K562 (cell line): ENCODE results near the gene ADORA2B. TPM values are rescaled to one million over a fixed set of nuclear protein-coding genes. Genes with fewer than 3 reads are reported as not detected.

Experiments used
- ATAC-seq: fragments of 200-7000 bp; cut with Tn5 transposase; 3 replicates; pipeline ENCODE4 v1.9.1; 2020; ENCODE audit warnings: moderate library complexity
- BruUV-seq: library from RNA; stranded (reverse); fragments of 400-500 nt; replicated peaks from 2 replicates; lab custom pipeline; 2021; lab: Mats Ljungman, UMichigan
- CTCF ChIA-PET: fragments of 300-600 bp; formaldehyde crosslinking; extraction: SDS; loops from one replicate; lab custom pipeline; 2021; ENCODE audit warnings: low intra/inter-chr PET ratio; lab: Yijun Ruan, JAX
- POLR2A ChIA-PET: fragments of 300-600, 350-650 bp; sonication (Branson Sonifier 250); formaldehyde crosslinking; extraction: SDS; loops from one replicate; lab custom pipeline; 2021; ENCODE audit warnings: antibody characterized with exemption, inconsistent platforms; lab: Yijun Ruan, JAX
- DNase-seq, 4 experiments: peaks; one replicate each; pipeline versions ENCODE4 v3.0.0 to v3.0.0-alpha.2; 2011 to 2018; ENCODE audit warnings: low spot score in 3 of 4, mixed read lengths in 3 of 4; ENCODE audit errors: extremely low read depth in 1 of 4
- FAIRE-seq: peaks from 2 replicates; lab custom pipeline; 2011; peaks lifted over from hg19 to GRCh38; lab: Jason Lieb, UNC
- H2AFZ ChIP-seq: 2 replicates; pipeline ENCODE4 v1.6.0; 2011; ENCODE audit warnings: low read depth, low read length, control low read depth, inconsistent platforms
- H3K27ac ChIP-seq: fragments of 200-600 bp; 3 replicates; pipeline ENCODE4 v1.8.0; 2011; ENCODE audit warnings: low read depth, mild to moderate bottlenecking, control low read depth, inconsistent platforms, low read length, moderate library complexity, mixed read lengths; ENCODE audit errors: extremely low read depth
- H3K27me3 ChIP-seq, 2 experiments: fragments of 300-600 bp in 1 of 2; 2 replicates in 1 of 2; 3 replicates in 1 of 2; pipeline versions ENCODE4 v1.6.0 to v1.8.0; 2011; ENCODE audit warnings: inconsistent platforms in 2 of 2, low read length in 2 of 2, mild to moderate bottlenecking in 1 of 2, mixed read lengths in 1 of 2, moderate library complexity in 1 of 2; ENCODE audit not compliant: control insufficient read depth in 2 of 2, insufficient read depth in 2 of 2
- H3K36me3 ChIP-seq: fragments of 300-600 bp; 3 replicates; pipeline ENCODE4 v1.8.0; 2011; ENCODE audit warnings: mild to moderate bottlenecking, low read length, inconsistent platforms; ENCODE audit not compliant: control insufficient read depth, insufficient read depth
- H3K4me1 ChIP-seq, 2 experiments: fragments of 200-600 bp in 1 of 2; replicated peaks in 1 of 2; 2 replicates in 1 of 2; 3 replicates in 1 of 2; pipeline versions ENCODE4 v1.5.1 to v1.8.0; 2011; ENCODE audit warnings: inconsistent platforms in 2 of 2, low read length in 2 of 2, mild to moderate bottlenecking in 1 of 2, mixed read lengths in 1 of 2, moderate library complexity in 1 of 2; ENCODE audit not compliant: control insufficient read depth in 2 of 2, insufficient read depth in 2 of 2
- H3K4me2 ChIP-seq: 2 replicates; pipeline ENCODE4 v1.6.1; 2011; ENCODE audit warnings: low read length, control low read depth, inconsistent platforms, mixed read lengths; ENCODE audit not compliant: insufficient read depth
- H3K4me3 ChIP-seq: fragments of 200-600 bp; sonication (generic), shearing (Covaris generic); 2 replicates; pipeline ENCODE4 v1.5.1; 2016; ENCODE audit warnings: control low read depth, inconsistent platforms
- H3K79me2 ChIP-seq: fragments of 200-600 bp; 3 replicates; pipeline ENCODE4 v1.8.0; 2011; ENCODE audit warnings: low read length, inconsistent platforms; ENCODE audit not compliant: control insufficient read depth, insufficient read depth
- H3K9ac ChIP-seq, 2 experiments: 2 replicates each; pipeline versions ENCODE4 v1.6.0 to v1.6.1; 2011; ENCODE audit warnings: low read depth in 2 of 2, low read length in 2 of 2, control low read depth in 1 of 2, inconsistent platforms in 1 of 2, mild to moderate bottlenecking in 1 of 2, mixed read lengths in 1 of 2; ENCODE audit not compliant: insufficient read depth in 1 of 2
- H3K9me1 ChIP-seq: one replicate; pipeline ENCODE4 v1.6.0; 2011; ENCODE audit warnings: inconsistent platforms, mild to moderate bottlenecking, low read length, moderate library complexity; ENCODE audit not compliant: control insufficient read depth, insufficient read depth
- H3K9me3 ChIP-seq: replicated peaks from 2 replicates; pipeline ENCODE4 v1.5.1; 2011; ENCODE audit warnings: low read depth, low read length, inconsistent platforms; ENCODE audit not compliant: control insufficient read depth, insufficient read depth
- H4K20me1 ChIP-seq: replicated peaks from 2 replicates; pipeline ENCODE4 v1.6.1; 2011; ENCODE audit warnings: low read length, inconsistent platforms, mixed read lengths; ENCODE audit not compliant: control insufficient read depth, insufficient read depth
- ADNP ChIP-seq: fragments of 200-800 bp; sonication (Bioruptor generic); IDR thresholded peaks from 2 replicates; pipeline ENCODE4 v1.6.1; 2016; ENCODE audit warnings: missing genetic modification characterization, missing compliant biosample characterization
- BMI1 ChIP-seq: fragments of 150-350 bp; IDR thresholded peaks from 2 replicates; pipeline ENCODE4 v1.6.1; 2014; ENCODE audit warnings: low read length
- FOSL1 ChIP-seq: fragments of 200-800 bp; sonication (Bioruptor generic); conservative IDR thresholded peaks from 2 replicates; pipeline ENCODE4 v1.6.1; 2016; ENCODE audit warnings: missing genetic modification characterization, missing compliant biosample characterization
- FOXK2 ChIP-seq, 2 experiments: fragments of 450-650 bp; IDR thresholded peaks in 1 of 2; conservative IDR thresholded peaks in 1 of 2; 2 replicates each; pipeline ENCODE4 v1.6.1; 2016; ENCODE audit warnings: low read depth in 2 of 2, mild to moderate bottlenecking in 1 of 2
- HCFC1 ChIP-seq: IDR thresholded peaks from 2 replicates; pipeline ENCODE4 v1.6.1; 2012; ENCODE audit warnings: low read depth, low read length, improper control_type of control experiment
- LCOR ChIP-seq: sonication (generic); formaldehyde crosslinking; IDR thresholded peaks from 2 replicates; pipeline ENCODE4 v1.8.0; 2022; ENCODE audit warnings: mild to moderate bottlenecking, missing genetic modification reagents
- MCM2 ChIP-seq: fragments of 450-650 bp; IDR thresholded peaks from 2 replicates; pipeline ENCODE4 v1.6.1; 2017; ENCODE audit warnings: low read depth, mild to moderate bottlenecking
- SPI1 ChIP-seq: IDR thresholded peaks from 2 replicates; pipeline ENCODE4 v1.6.1; 2011; ENCODE audit warnings: low read depth, low read length, control low read depth, borderline replicate concordance
- TAL1 ChIP-seq: fragments of 450-650 bp; IDR thresholded peaks from 2 replicates; pipeline ENCODE4 v1.6.1; 2016; ENCODE audit warnings: mild to moderate bottlenecking
- WGBS: fragments of 100-300 bp; shearing (Covaris generic); methylation state at CpG from one replicate; pipeline ENCODE4 v1.1.6; 2016; ENCODE audit warnings: low coverage, mixed read lengths; ENCODE audit not compliant: insufficient coverage; ENCODE audit errors: missing lambda C conversion rate; 5-methylcytosine and 5-hydroxymethylcytosine counted together
- in situ Hi-C: fragments of 300-500 bp; cut with MboI; formaldehyde crosslinking; loops from 4 replicates; pipeline ENCODE4 v1.15.0; 2018; ENCODE audit warnings: inconsistent platforms, mixed read lengths
- intact Hi-C: fragments of 100-400 bp; cut with micrococcal nuclease; formaldehyde crosslinking; loops from 2 replicates; pipeline ENCODE4 v1.14.2; 2022
- polyA plus RNA-seq, 8 experiments: library from polyadenylated mRNA; depleted of rRNA in 4 of 8; stranded (reverse) in 5 of 8; unstranded in 3 of 8; fragments of >200 nt; fragmentation: Nextera tagmentation in 2 of 8; fragmentation: Illumina TruSeq in 1 of 8; extraction: Ambion mirVana in 2 of 8; extraction: Trizol in 1 of 8; gene quantifications; 2 replicates each; pipeline versions ENCODE4 v1.2.1 to v1.2.3, GENCODE V29; 2011 to 2014; ENCODE audit warnings: inconsistent platforms in 1 of 8, missing spikeins in 1 of 8
- total RNA-seq, 7 experiments: library from RNA; depleted of rRNA in 6 of 7; stranded (reverse); fragments of >200 nt in 6 of 7; fragmentation: Illumina TruSeq in 2 of 7; extraction: Trizol in 2 of 7; gene quantifications; 2 replicates each; pipeline versions ENCODE4 v1.2.1 to v1.2.3, GENCODE V29; 2011 to 2021; ENCODE audit warnings: low replicate concordance in 1 of 7
- TF ChIP-seq, protein P1 (sequence below): sonication (generic); formaldehyde crosslinking; IDR thresholded peaks from 2 replicates; pipeline ENCODE4 v1.8.1; 2022; ENCODE audit warnings: missing genetic modification reagents
- TF ChIP-seq, protein P2 (sequence below), 3 experiments: fragments of 200-800 bp in 1 of 3; sonication (Bioruptor generic) in 1 of 3; sonication (generic) in 1 of 3; formaldehyde crosslinking in 1 of 3; IDR thresholded peaks; 2 replicates each; pipeline versions ENCODE4 v1.6.1 to v1.8.0; 2016 to 2022; ENCODE audit warnings: mild to moderate bottlenecking in 2 of 3, missing compliant biosample characterization in 2 of 3, missing genetic modification characterization in 2 of 3, missing genetic modification reagents in 1 of 3

ADORA2B gene
- total and polyA plus RNA-seq, 9 of the 15 experiments (the other 6 are each of a cell fraction or from before 2014, with no cell fraction given): 6.4 to 16.6 (median 10.5) TPM

DNA sequence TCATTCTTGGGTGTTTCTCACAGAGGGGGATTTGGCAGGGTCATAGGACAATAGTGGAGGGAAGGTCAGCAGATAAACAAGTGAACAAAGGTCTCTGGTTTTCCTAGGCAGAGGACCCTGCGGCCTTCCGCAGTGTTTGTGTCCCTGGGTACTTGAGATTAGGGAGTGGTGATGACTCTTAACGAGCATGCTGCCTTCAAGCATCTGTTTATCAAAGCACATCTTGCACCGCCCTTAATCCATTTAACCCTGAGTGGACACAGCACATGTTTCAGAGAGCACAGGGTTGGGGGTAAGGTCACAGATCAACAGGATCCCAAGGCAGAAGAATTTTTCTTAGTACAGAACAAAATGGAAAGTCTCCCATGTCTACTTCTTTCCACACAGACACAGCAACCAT, 34.1 kb downstream of the ADORA2B start (continued):
- 0 out of 4 replicates have a peak, but pooled peaks of 1 of the 2 experiments have one; percentile 36 for TF ChIP-seq FOXK2 (conservative IDR thresholded peaks at IDR 0.05 in 1 of 2, IDR thresholded peaks at IDR 0.05 in 1 of 2; ENCODE audit: low read depth in 2 of 2)
- peak; percentile 81 for TF ChIP-seq TAL1
- TF ChIP-seq, all 486 proteins: peak for 28; not testable (repeated sequence) for 458

DNA sequence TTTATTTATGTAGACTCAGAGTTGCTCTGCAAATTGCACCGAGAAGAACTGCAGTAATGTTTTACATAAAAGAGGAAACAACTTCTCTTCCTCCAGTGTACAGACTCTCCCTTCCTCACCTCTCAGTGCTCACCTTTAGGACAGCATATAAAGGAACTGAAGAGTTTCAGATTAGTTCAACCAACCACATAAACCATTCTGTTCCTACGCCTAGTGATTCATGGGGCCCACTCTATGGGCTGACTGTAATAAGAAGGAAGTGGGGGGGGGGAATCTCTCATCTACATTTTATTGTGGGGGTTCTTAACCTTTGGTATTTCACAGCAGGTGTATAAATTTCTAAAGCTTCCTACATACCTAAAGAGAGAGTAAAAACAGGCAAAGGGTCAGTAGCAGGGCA, 36.3 kb downstream of the ADORA2B start:
- ChIA-PET POLR2A (interaction anchor here (0.5 kb wide), 1 partner anchor 11 kb away, joined by 3 read pairs; no protein-coding TSS in a partner anchor), CTCF (no interaction called here)
- peak; percentile 40 for ATAC-seq
- Histone ChIP-seq H3K27me3 (no peaks in the 10 kb centered on the region), H3K27ac (peak overlapping the region; percentile 83), H3K9ac (peak overlapping the region in 1 of 2 experiments; percentile 38; a peak in 1 of 4 replicates), H3K4me2 (no peak overlapping the region), H4K20me1 (no peaks in the 10 kb centered on the region), H3K9me3 (no peaks in the 10 kb centered on the region), H3K4me1 (peaks cover 20 to 34% of the 10 kb centered on the region in 2 experiments; a peak in 4 of 5 replicates), H3K4me3 (no peak overlapping the region), H3K9me1 (no peaks in the 10 kb centered on the region), H3K79me2 (peaks cover 7% of the 10 kb centered on the region; the same call in 2 of the 3 replicates), H3K36me3 (peaks cover 39% of the 10 kb centered on the region; the same call in 2 of the 3 replicates), H2AFZ (no peak overlapping the region)
- FAIRE-seq: peak; percentile 37
- intact Hi-C loops (loop anchor here (5.0 kb wide), 1 partner anchor 34 kb away; the partner anchor contains the start of gene ADORA2B), in situ Hi-C loops (no loop called here)
- DNase-seq: no peak
- no peak for TF ChIP-seq HCFC1
- TF ChIP-seq LCOR (CRISPR knock-in tag): no peak
- TF ChIP-seq, protein P1, sequence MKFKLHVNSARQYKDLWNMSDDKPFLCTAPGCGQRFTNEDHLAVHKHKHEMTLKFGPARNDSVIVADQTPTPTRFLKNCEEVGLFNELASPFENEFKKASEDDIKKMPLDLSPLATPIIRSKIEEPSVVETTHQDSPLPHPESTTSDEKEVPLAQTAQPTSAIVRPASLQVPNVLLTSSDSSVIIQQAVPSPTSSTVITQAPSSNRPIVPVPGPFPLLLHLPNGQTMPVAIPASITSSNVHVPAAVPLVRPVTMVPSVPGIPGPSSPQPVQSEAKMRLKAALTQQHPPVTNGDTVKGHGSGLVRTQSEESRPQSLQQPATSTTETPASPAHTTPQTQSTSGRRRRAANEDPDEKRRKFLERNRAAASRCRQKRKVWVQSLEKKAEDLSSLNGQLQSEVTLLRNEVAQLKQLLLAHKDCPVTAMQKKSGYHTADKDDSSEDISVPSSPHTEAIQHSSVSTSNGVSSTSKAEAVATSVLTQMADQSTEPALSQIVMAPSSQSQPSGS (CRISPR knock-in tag): no peak
- TF ChIP-seq ADNP (tag): 0 out of 2 replicates have a peak, but pooled peaks have one; percentile 9
- no peak for TF ChIP-seq BMI1
- TF ChIP-seq SPI1: 0 out of 2 replicates have a peak, but pooled peaks have one; percentile 16
- TF ChIP-seq FOSL1 (tag): 0 out of 2 replicates have a peak, but pooled peaks have one; percentile 13
- TF ChIP-seq, protein P2, sequence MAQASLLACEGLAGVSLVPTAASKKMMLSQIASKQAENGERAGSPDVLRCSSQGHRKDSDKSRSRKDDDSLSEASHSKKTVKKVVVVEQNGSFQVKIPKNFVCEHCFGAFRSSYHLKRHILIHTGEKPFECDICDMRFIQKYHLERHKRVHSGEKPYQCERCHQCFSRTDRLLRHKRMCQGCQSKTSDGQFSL (CRISPR knock-in tag; IDR thresholded peaks at IDR 0.05): peak; percentile 36; the same call in 1 of the 2 replicates
- TF ChIP-seq, protein P2 (tag; IDR thresholded peaks at IDR 0.05): no peak
- no peak for TF ChIP-seq MCM2
- no TSS peak for BruUV-seq
- 10% methylated on average over 2 of the region's 2 CpGs for WGBS
